Omental fat pad (tissue), 4 donors: Measurements from ENCODE around the gene PLEKHH1. TPM values are rescaled to one million over a fixed set of nuclear protein-coding genes. Genes with fewer than 3 reads are reported as not detected.

Source experiments
- ATAC-seq: fragments of 150-250 bp; one replicate; pipeline ENCODE4 v1.9.1; 2016; ENCODE audit warnings: mild to moderate bottlenecking, moderate library complexity; ENCODE audit not compliant: low FRiP score
- DNase-seq: peaks from one replicate; pipeline ENCODE4 v3.0.0-alpha.2; 2019; ENCODE audit warnings: low spot score
- total RNA-seq, 4 donors: library from RNA; depleted of rRNA; stranded (reverse); fragments of >200 nt; gene quantifications; one replicate each; pipeline ENCODE4 v1.1.0, GENCODE V29; 2016
- TF ChIP-seq, protein P1 (sequence below), 3 donors: fragments of 450-650 bp; IDR thresholded peaks; one replicate each; pipeline ENCODE4 v1.5.1; 2016 to 2017; ENCODE audit warnings: antibody characterized with exemption in 3 of 3, mild to moderate bottlenecking in 3 of 3, moderate library complexity in 2 of 3

Gene PLEKHH1
- 1 to 10 TPM; 1.7 to 7.5 (median 5.5) TPM for total RNA-seq

GRCh38 chr14:67532998-67533753, at the start of gene PLEKHH1:
TSS of gene PLEKHH1 (plus strand) at chr14:67533290. CDS start at chr14:67541868, 8,578 bp downstream.
- DNase-seq: no peak
- TF ChIP-seq, protein P1, sequence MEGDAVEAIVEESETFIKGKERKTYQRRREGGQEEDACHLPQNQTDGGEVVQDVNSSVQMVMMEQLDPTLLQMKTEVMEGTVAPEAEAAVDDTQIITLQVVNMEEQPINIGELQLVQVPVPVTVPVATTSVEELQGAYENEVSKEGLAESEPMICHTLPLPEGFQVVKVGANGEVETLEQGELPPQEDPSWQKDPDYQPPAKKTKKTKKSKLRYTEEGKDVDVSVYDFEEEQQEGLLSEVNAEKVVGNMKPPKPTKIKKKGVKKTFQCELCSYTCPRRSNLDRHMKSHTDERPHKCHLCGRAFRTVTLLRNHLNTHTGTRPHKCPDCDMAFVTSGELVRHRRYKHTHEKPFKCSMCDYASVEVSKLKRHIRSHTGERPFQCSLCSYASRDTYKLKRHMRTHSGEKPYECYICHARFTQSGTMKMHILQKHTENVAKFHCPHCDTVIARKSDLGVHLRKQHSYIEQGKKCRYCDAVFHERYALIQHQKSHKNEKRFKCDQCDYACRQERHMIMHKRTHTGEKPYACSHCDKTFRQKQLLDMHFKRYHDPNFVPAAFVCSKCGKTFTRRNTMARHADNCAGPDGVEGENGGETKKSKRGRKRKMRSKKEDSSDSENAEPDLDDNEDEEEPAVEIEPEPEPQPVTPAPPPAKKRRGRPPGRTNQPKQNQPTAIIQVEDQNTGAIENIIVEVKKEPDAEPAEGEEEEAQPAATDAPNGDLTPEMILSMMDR (IDR thresholded peaks at IDR 0.05): no peak
- ATAC-seq: peak; percentile 89

DNA sequence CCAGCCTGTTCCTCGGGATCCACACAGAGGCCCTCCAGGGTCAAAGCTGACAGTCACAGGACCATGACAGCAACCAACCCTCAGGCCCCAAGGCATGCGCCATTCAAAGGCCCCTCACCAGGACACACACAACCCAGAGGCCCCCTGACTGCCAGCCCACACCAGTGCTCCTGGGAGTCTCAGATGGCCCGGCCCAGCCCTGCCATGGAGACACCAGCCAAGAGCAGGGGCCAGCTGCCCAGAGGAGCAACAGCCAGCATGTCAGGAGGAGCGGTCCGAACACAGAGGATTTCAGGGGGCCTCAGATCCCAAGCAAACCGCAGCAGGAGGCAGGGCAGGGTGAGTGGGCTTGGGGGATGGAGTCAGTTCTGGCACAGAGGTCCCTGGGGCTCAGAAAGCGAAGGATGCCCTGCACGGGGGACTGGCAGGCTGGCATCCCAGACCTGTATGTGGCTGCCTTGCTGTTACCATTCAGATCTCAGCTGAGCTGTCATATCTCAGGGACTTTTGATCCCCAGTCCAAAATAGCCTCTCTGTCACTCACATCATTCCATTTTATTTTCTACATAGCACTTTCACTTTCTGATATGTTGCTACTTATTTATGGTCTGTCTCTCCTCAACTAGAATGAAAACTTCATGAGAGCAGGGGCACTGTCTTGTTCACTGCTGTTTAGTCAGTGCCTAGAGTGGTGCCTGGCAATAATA, 49.4 kb upstream of the PLEKHH1 start:
- DNase-seq (no peak), ATAC-seq (no peak)
- TF ChIP-seq, protein P1 (IDR thresholded peaks at IDR 0.05): no peak

- ATAC-seq (no peak), DNase-seq (no peak)
- TF ChIP-seq, protein P1 (IDR thresholded peaks at IDR 0.05): no peak
Measured at GRCh38 chr14:67485501-67486095, 47.5 kb upstream of the PLEKHH1 start.

DNA sequence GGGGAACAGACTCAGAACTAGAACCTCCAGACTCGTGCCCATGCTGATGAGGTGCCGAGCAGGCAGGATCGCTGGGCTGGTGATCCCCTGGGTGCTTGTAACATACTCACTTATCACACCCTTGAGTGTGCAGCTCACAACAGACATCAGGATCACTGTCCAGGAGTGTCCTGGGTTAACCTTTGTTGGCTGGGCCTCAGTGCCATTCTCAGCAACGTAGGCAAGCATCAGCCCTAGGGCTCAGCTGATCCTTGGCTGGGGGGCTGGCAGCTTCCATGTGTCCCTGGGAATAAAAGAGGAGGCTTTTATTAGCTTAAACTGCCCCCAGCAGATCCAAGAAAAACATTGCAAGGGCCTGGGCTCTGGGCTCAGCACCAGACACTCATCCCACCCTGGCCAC, 46.2 kb upstream of the PLEKHH1 start:
- ATAC-seq: no peak
- TF ChIP-seq, protein P1 (IDR thresholded peaks at IDR 0.05): no peak
- no peak for DNase-seq

- ATAC-seq (no peak), DNase-seq (no peak)
- TF ChIP-seq, protein P1 (IDR thresholded peaks at IDR 0.05): no peak
Measured at GRCh38 chr14:67487332-67487731, 45.8 kb upstream of the PLEKHH1 start.

DNA sequence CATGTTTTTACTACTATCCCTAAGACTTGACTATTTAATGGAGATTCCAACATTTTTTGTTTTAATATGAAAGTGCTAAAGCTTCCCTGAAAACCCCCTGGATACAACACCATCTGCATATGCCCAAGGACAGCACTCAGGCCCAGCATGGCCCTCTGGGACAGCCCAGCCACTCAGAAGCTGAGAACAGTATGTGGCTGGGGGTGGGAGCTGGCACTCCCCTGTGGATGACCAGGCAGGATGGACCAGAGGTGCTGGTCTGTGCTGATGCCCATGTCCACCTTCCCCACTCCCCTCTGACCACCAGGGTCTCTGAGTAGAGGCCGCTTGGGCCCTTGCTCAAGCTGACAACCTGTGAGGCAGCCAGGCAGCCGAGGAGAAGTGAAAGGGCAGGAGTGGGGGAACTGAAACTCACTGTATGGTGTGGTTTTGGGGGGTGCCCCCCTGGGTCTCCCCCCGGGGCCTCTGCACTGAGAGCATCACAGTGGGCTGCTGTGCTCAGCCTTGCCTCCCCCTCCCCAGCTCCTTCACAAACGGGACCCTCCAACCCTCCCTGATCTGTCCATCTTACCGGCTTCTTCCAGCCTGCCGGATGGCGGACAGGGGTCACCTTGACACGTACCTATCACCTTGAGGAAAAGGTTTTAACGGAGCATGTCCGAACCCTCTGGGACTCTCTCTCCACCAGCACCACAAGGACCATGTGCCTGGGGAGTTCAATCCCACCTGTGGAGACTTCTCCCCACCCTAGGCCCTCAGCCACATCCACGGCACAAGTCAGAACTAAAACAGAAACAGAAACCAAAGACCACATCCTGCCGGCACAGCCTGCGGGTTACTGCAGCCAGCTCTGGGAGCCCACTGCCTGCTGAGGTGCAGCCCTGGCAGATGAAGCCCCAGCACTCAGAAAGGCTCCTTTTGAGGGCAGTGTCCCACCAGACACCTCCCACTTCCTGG, 44.9 kb upstream of the PLEKHH1 start, which contains the start of gene TMEM229B:
Gene TMEM229B (minus strand): TSS at position 785 of the 957 bp plus-strand sequence. CDS start 14,798 bp downstream, outside the sequence.
- no peak for ATAC-seq
- TF ChIP-seq, protein P1 (IDR thresholded peaks at IDR 0.05): no peak
- DNase-seq: no peak
